HEK293 (cell line): ENCODE data around the gene ZCWPW1.

ENCODE experiments used
- CTCF ChIA-PET: fragments of 350-600 bp; formaldehyde crosslinking; extraction: SDS; loops from one replicate; lab custom pipeline; 2021; ENCODE audit warnings: antibody characterized with exemption; lab: Yijun Ruan, JAX
- POLR2A ChIA-PET: fragments of 300-600 bp; formaldehyde crosslinking; extraction: SDS; loops from one replicate; lab custom pipeline; 2020; ENCODE audit warnings: antibody characterized with exemption, inconsistent platforms; lab: Yijun Ruan, JAX
- H3K27ac ChIP-seq: fragments of 200-500 bp; sonication (Bioruptor generic); 2 replicates; pipeline ENCODE4 v1.5.1; 2014; ENCODE audit warnings: low read depth, low read length, control low read depth, inconsistent platforms; ENCODE audit errors: extremely low read depth
- H3K36me3 ChIP-seq, 2 experiments: fragments of 200-500 bp in 1 of 2; sonication (Bioruptor generic) in 1 of 2; 1 replicate in 1 of 2; 2 replicates in 1 of 2; pipeline ENCODE4 v1.5.1; 2014 to 2017; ENCODE audit warnings: inconsistent platforms in 2 of 2, low read length in 2 of 2; ENCODE audit not compliant: control insufficient read depth in 2 of 2, insufficient read depth in 1 of 2
- H3K4me1 ChIP-seq: fragments of 200-500 bp; sonication (Bioruptor generic); 2 replicates; pipeline ENCODE4 v1.5.1; 2014; ENCODE audit warnings: mild to moderate bottlenecking, low read length, inconsistent platforms; ENCODE audit not compliant: control insufficient read depth, insufficient read depth
- H3K4me3 ChIP-seq: 2 replicates; pipeline ENCODE4 v1.5.1; 2011; ENCODE audit warnings: low read depth, mild to moderate bottlenecking, control low read depth, low read length, moderate library complexity
- H3K9me3 ChIP-seq: fragments of 200-500 bp; sonication (Bioruptor generic); 2 replicates; pipeline ENCODE4 v1.5.1; 2014; ENCODE audit warnings: low read depth, low read length, inconsistent platforms; ENCODE audit not compliant: control insufficient read depth, insufficient read depth
- EGR2 ChIP-seq: fragments of 450-650 bp; formaldehyde crosslinking; IDR thresholded peaks from 2 replicates; pipeline ENCODE4 v1.5.1; 2016; ENCODE audit warnings: low read depth, missing biosample characterization, missing genetic modification characterization
- PATZ1 ChIP-seq: fragments of 450-650 bp; formaldehyde crosslinking; IDR thresholded peaks from 2 replicates; pipeline ENCODE4 v1.5.1; 2016; ENCODE audit warnings: missing biosample characterization, missing genetic modification characterization
- PRDM10 ChIP-seq: fragments of 450-650 bp; formaldehyde crosslinking; IDR thresholded peaks from 2 replicates; pipeline ENCODE4 v1.5.1; 2016; ENCODE audit warnings: missing biosample characterization, missing genetic modification characterization
- YY2 ChIP-seq: fragments of 450-650 bp; formaldehyde crosslinking; IDR thresholded peaks from 2 replicates; pipeline ENCODE4 v1.5.1; 2016; ENCODE audit warnings: missing biosample characterization, missing genetic modification characterization
- ZBTB20 ChIP-seq: fragments of 450-650 bp; formaldehyde crosslinking; IDR thresholded peaks from 2 replicates; pipeline ENCODE4 v1.5.1; 2016; ENCODE audit warnings: missing biosample characterization, missing genetic modification characterization
- ZFHX2 ChIP-seq: fragments of 450-650 bp; formaldehyde crosslinking; conservative IDR thresholded peaks from 2 replicates; pipeline ENCODE4 v1.5.1; 2016; ENCODE audit warnings: missing biosample characterization, missing genetic modification characterization
- ZNF10 ChIP-seq: fragments of 450-650 bp; formaldehyde crosslinking; IDR thresholded peaks from 2 replicates; pipeline ENCODE4 v1.5.1; 2017; ENCODE audit warnings: missing biosample characterization, missing genetic modification characterization
- ZNF114 ChIP-seq: fragments of 450-650 bp; formaldehyde crosslinking; IDR thresholded peaks from 2 replicates; pipeline ENCODE4 v1.5.0; 2017; ENCODE audit warnings: missing biosample characterization, missing genetic modification characterization
- ZNF214 ChIP-seq: fragments of 450-650 bp; formaldehyde crosslinking; IDR thresholded peaks from 2 replicates; pipeline ENCODE4 v1.5.1; 2017; ENCODE audit warnings: missing biosample characterization, mild to moderate bottlenecking, missing genetic modification characterization, borderline replicate concordance
- ZNF335 ChIP-seq: fragments of 450-650 bp; formaldehyde crosslinking; conservative IDR thresholded peaks from 2 replicates; pipeline ENCODE4 v1.5.1; 2016; ENCODE audit warnings: missing biosample characterization, missing genetic modification characterization
- ZNF558 ChIP-seq: fragments of 450-650 bp; formaldehyde crosslinking; IDR thresholded peaks from 2 replicates; pipeline ENCODE4 v1.5.1; 2016; ENCODE audit warnings: missing biosample characterization, missing genetic modification characterization
- ZNF629 ChIP-seq: fragments of 450-650 bp; formaldehyde crosslinking; IDR thresholded peaks from 2 replicates; pipeline ENCODE4 v1.5.1; 2017; ENCODE audit warnings: missing biosample characterization, missing genetic modification characterization
- ZXDB ChIP-seq: fragments of 450-650 bp; formaldehyde crosslinking; IDR thresholded peaks from 2 replicates; pipeline ENCODE4 v1.5.1; 2016; ENCODE audit warnings: missing biosample characterization, missing genetic modification characterization
- TF ChIP-seq, protein P1 (sequence below): fragments of 450-650 bp; formaldehyde crosslinking; IDR thresholded peaks from 2 replicates; pipeline ENCODE4 v1.5.1; 2017; ENCODE audit warnings: missing biosample characterization, missing genetic modification characterization
- TF ChIP-seq, protein P2 (sequence below): fragments of 450-650 bp; formaldehyde crosslinking; conservative IDR thresholded peaks from 2 replicates; pipeline ENCODE4 v1.5.1; 2016; ENCODE audit warnings: low read depth, missing biosample characterization, missing genetic modification characterization

ZCWPW1 gene

DNA sequence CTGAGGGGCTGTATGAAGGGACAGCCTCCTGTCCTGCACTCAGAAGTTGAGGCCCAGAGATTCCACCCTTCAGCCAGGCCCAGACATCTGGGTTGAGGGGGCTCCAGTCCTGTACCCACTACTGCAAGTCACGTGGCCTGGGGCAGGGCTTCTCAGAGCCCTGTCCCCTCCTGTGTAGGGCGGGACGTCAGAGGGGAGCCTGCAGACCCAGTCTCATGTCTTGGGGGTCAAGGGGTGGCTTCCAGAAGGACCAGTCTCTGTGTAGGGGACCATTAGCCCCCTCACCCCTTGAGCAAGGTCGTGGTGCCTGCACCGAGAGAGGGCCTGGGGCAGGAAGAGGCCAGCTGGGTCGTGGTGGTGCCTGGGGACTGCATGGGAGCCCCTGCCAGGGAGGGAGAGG is 55.8 kb downstream of the ZCWPW1 start:
- Histone ChIP-seq H3K9me3 (no peaks in the 10 kb centered on the region), H3K36me3 (peaks cover 0 to 3% of the 10 kb centered on the region in 2 experiments; a peak in 2 of 3 replicates), H3K27ac (0 out of 2 replicates have a peak overlapping the region, but pooled peaks have one; percentile 22), H3K4me1 (no peaks in the 10 kb centered on the region), H3K4me3 (no peak overlapping the region)
- TF ChIP-seq ZFHX2 (tag by site-specific recombination) (0 out of 2 replicates have a peak, but pooled peaks have one; percentile 4), ZXDB (tag by site-specific recombination) (no peak)
- ChIA-PET CTCF (interaction anchor here (1.1 kb wide), 1 partner anchor 35 kb away, joined by 4 read pairs; no protein-coding TSS in a partner anchor), POLR2A (no interaction called here)

- H3K27ac ChIP-seq, result 0 out of 2 replicates have a peak overlapping the region, but pooled peaks have one; percentile 22
- no peaks in the 10 kb centered on the region for H3K4me1 ChIP-seq
- POLR2A ChIA-PET, result no interaction called here
- no peak overlapping the region for H3K4me3 ChIP-seq
- no peaks in the 10 kb centered on the region for H3K9me3 ChIP-seq
- CTCF ChIA-PET, result interaction anchor here (0.6 to 1.1 kb wide), 2 partner anchors 35 to 57 kb away, joined by 3 to 4 read pairs; partner anchors contain the start of gene MEPCE
- H3K36me3 ChIP-seq, result peaks cover 0 to 7% of the 10 kb centered on the region in 2 experiments; a peak in 2 of 3 replicates
- TF ChIP-seq ZFHX2 (tag by site-specific recombination) (peak; percentile 92), ZNF114 (tag by site-specific recombination) (no peak), ZNF10 (tag by site-specific recombination) (peak; percentile 93), PATZ1 (tag by site-specific recombination) (0 out of 2 replicates have a peak, but pooled peaks have one; percentile 41), EGR2 (peak; percentile 85), PRDM10 (tag by site-specific recombination) (peak; percentile 53), YY2 (tag by site-specific recombination) (no peak), ZNF335 (tag by site-specific recombination) (0 out of 2 replicates have a peak, but pooled peaks have one; percentile 58), ZNF629 (0 out of 2 replicates have a peak, but pooled peaks have one; percentile 10), ZNF558 (no peak), ZNF214 (tag by site-specific recombination) (no peak), ZBTB20 (tag by site-specific recombination) (peak; percentile 56)
- TF ChIP-seq, protein P1, sequence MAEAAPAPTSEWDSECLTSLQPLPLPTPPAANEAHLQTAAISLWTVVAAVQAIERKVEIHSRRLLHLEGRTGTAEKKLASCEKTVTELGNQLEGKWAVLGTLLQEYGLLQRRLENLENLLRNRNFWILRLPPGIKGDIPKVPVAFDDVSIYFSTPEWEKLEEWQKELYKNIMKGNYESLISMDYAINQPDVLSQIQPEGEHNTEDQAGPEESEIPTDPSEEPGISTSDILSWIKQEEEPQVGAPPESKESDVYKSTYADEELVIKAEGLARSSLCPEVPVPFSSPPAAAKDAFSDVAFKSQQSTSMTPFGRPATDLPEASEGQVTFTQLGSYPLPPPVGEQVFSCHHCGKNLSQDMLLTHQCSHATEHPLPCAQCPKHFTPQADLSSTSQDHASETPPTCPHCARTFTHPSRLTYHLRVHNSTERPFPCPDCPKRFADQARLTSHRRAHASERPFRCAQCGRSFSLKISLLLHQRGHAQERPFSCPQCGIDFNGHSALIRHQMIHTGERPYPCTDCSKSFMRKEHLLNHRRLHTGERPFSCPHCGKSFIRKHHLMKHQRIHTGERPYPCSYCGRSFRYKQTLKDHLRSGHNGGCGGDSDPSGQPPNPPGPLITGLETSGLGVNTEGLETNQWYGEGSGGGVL, result peak; percentile 64
- TF ChIP-seq, protein P2, sequence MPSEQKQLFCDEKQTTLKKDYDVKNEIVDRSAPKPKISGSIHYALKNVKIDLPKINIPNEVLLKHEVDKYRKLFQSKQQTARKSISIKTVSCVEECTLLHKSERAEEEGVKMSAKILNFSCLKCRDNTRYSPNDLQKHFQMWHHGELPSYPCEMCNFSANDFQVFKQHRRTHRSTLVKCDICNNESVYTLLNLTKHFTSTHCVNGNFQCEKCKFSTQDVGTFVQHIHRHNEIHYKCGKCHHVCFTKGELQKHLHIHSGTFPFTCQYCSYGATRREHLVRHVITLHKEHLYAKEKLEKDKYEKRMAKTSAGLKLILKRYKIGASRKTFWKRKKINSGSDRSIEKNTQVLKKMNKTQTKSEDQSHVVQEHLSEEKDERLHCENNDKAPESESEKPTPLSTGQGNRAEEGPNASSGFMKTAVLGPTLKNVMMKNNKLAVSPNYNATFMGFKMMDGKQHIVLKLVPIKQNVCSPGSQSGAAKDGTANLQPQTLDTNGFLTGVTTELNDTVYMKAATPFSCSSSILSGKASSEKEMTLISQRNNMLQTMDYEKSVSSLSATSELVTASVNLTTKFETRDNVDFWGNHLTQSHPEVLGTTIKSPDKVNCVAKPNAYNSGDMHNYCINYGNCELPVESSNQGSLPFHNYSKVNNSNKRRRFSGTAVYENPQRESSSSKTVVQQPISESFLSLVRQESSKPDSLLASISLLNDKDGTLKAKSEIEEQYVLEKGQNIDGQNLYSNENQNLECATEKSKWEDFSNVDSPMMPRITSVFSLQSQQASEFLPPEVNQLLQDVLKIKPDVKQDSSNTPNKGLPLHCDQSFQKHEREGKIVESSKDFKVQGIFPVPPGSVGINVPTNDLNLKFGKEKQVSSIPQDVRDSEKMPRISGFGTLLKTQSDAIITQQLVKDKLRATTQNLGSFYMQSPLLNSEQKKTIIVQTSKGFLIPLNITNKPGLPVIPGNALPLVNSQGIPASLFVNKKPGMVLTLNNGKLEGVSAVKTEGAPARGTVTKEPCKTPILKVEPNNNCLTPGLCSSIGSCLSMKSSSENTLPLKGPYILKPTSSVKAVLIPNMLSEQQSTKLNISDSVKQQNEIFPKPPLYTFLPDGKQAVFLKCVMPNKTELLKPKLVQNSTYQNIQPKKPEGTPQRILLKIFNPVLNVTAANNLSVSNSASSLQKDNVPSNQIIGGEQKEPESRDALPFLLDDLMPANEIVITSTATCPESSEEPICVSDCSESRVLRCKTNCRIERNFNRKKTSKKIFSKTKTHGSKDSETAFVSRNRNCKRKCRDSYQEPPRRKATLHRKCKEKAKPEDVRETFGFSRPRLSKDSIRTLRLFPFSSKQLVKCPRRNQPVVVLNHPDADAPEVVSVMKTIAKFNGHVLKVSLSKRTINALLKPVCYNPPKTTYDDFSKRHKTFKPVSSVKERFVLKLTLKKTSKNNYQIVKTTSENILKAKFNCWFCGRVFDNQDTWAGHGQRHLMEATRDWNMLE, result 0 out of 2 replicates have a peak, but pooled peaks have one; percentile 13
These were observed 56.2 kb downstream of the ZCWPW1 start for GRCh38 chr7:100372256-100372655.
